ENCODE measurements around the gene ADAMTS13.
A peak's percentile ranks its signal among the peaks of the same experiment; 100 is the strongest.

The ADAMTS13 gene

GRCh38 chr9:133472277-133472645, 50.1 kb downstream of the ADAMTS13 start:
- no peak for DNase-seq (ENCODE audit: low spot score)

- DNase-seq (ENCODE audit: low spot score) = no peak
These were observed 50.7 kb downstream of the ADAMTS13 start for GRCh38 chr9:133472753-133473378.

- no peak for DNase-seq (ENCODE audit: low spot score)
These were observed 51.6 kb downstream of the ADAMTS13 start for GRCh38 chr9:133473743-133474142.

- DNase-seq (ENCODE audit: low spot score) = no peak
These were observed 52.0 kb downstream of the ADAMTS13 start for GRCh38 chr9:133474215-133474614.

- no peak for DNase-seq (ENCODE audit: low spot score)
These were observed 52.7 kb downstream of the ADAMTS13 start for GRCh38 chr9:133474853-133475252.

- DNase-seq (ENCODE audit: low spot score) = no peak
These were observed 53.3 kb downstream of the ADAMTS13 start for GRCh38 chr9:133475292-133476012.

- no peak for DNase-seq (ENCODE audit: low spot score)
These were observed 54.1 kb downstream of the ADAMTS13 start for GRCh38 chr9:133476036-133476931.

- DNase-seq (ENCODE audit: low spot score) = no peak
These were observed 54.8 kb downstream of the ADAMTS13 start for GRCh38 chr9:133476941-133477340.

GRCh38 chr9:133477461-133477860, 55.3 kb downstream of the ADAMTS13 start:
- DNase-seq (ENCODE audit: low spot score) = no peak

GRCh38 chr9:133477992-133478850, 56.1 kb downstream of the ADAMTS13 start:
- peak; percentile 39 for DNase-seq (ENCODE audit: low spot score)

- peak; percentile 99 for DNase-seq (ENCODE audit: low spot score)
These were observed 56.9 kb downstream of the ADAMTS13 start, which contains the start of gene SLC2A6 for GRCh38 chr9:133478851-133479711. Gene SLC2A6, minus strand, starts transcription at chr9:133479099. Its CDS starts 40 bp downstream, at chr9:133479059.

GRCh38 chr9:133483611-133484010, 61.4 kb downstream of the ADAMTS13 start:
- DNase-seq (ENCODE audit: low spot score) = no peak

- DNase-seq (ENCODE audit: low spot score) = no peak
These were observed 62.7 kb downstream of the ADAMTS13 start for GRCh38 chr9:133484671-133485437.

GRCh38 chr9:133485531-133486260, 63.5 kb downstream of the ADAMTS13 start:
- no peak for DNase-seq (ENCODE audit: low spot score)

GRCh38 chr9:133487331-133487725, 65.2 kb downstream of the ADAMTS13 start:
- DNase-seq (ENCODE audit: low spot score) = no peak

- no peak for DNase-seq (ENCODE audit: low spot score)
These were observed 66.6 kb downstream of the ADAMTS13 start for GRCh38 chr9:133488686-133489252.

- no peak for DNase-seq (ENCODE audit: low spot score)
These were observed 67.4 kb downstream of the ADAMTS13 start for GRCh38 chr9:133489253-133490190.

- no peak for DNase-seq (ENCODE audit: low spot score)
These were observed 68.1 kb downstream of the ADAMTS13 start for GRCh38 chr9:133490201-133490681.
